HL-60 (cell line): ENCODE data around the gene NOCT.
A peak's percentile ranks its signal among the peaks of the same experiment; 100 is the strongest.

Experiments
- DNase-seq, 2 experiments: peaks; one replicate each; pipeline ENCODE4 v3.0.0-alpha.2; 2010 to 2020; ENCODE audit warnings: low read depth in 1 of 2, low spot score in 1 of 2
- H3K27ac ChIP-seq: fragments of 250-450 bp; sonication (Bioruptor Pico); replicated peaks from 2 replicates; pipeline ENCODE4 v1.5.1; 2020; ENCODE audit warnings: mild to moderate bottlenecking, moderate library complexity
- H3K27me3 ChIP-seq: fragments of 250-450 bp; sonication (Bioruptor Pico); 2 replicates; pipeline ENCODE4 v1.5.1; 2021; ENCODE audit warnings: mild to moderate bottlenecking, moderate library complexity; ENCODE audit not compliant: insufficient read depth, poor library complexity, severe bottlenecking
- H3K4me3 ChIP-seq: replicated peaks from 2 replicates; pipeline ENCODE4 v1.5.1; 2011; ENCODE audit warnings: mild to moderate bottlenecking, control low read depth, low read length; ENCODE audit not compliant: insufficient read depth
- CTCF ChIP-seq: IDR thresholded peaks from one replicate; pipeline ENCODE4 v1.5.1; 2011; ENCODE audit warnings: low read length, control low read depth, inconsistent platforms; ENCODE audit not compliant: insufficient read depth
- GABPA ChIP-seq: IDR thresholded peaks from 2 replicates; pipeline ENCODE4 v1.6.1; 2012; ENCODE audit warnings: low read depth
- POLR2AphosphoS5 ChIP-seq: IDR thresholded peaks from 2 replicates; pipeline ENCODE4 v1.6.1; 2012; ENCODE audit warnings: low read depth
- REST ChIP-seq: IDR thresholded peaks from 2 replicates; pipeline ENCODE4 v1.6.1; 2012; ENCODE audit warnings: low read depth; ENCODE audit not compliant: insufficient replicate concordance
- SPI1 ChIP-seq: IDR thresholded peaks from 2 replicates; pipeline ENCODE4 v1.6.1; 2012; ENCODE audit warnings: low read depth, mild to moderate bottlenecking, borderline replicate concordance
- long read RNA-seq: library from polyadenylated mRNA; unstranded; transcript quantifications from one replicate; pipeline ENCODE4 v2.0.0, GENCODE V29; 2020

The NOCT gene, protein sequence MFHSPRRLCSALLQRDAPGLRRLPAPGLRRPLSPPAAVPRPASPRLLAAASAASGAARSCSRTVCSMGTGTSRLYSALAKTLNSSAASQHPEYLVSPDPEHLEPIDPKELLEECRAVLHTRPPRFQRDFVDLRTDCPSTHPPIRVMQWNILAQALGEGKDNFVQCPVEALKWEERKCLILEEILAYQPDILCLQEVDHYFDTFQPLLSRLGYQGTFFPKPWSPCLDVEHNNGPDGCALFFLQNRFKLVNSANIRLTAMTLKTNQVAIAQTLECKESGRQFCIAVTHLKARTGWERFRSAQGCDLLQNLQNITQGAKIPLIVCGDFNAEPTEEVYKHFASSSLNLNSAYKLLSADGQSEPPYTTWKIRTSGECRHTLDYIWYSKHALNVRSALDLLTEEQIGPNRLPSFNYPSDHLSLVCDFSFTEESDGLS
- long read RNA-seq, result 0 reads

GRCh38 chr4:139015269-139015947, at the start of gene NOCT:
Gene NOCT, plus strand, starts transcription at chr4:139015781. Its CDS starts 201 bp downstream, at chr4:139015982.
- DNase-seq, result peak; percentile 77 to 90
- Histone ChIP-seq H3K27ac (peak within 1 kb of the TSS; percentile 99), H3K27me3 (no peaks in the 10 kb centered on the region), H3K4me3 (peak within 1 kb of the TSS; percentile 59)
- TF ChIP-seq POLR2AphosphoS5 (peak; percentile 94), GABPA (no peak), CTCF (no peak), SPI1 (no peak; the same call in 1 of the 2 replicates), REST (peak; percentile 80)

GRCh38 chr4:138967313-138967712, 48.3 kb upstream of the NOCT start:
- no peak overlapping the region for H3K27ac ChIP-seq
- H3K4me3 ChIP-seq, result no peak overlapping the region
- TF ChIP-seq CTCF (no peak), POLR2AphosphoS5 (no peak), SPI1 (no peak)
- no peak for DNase-seq
- no peaks in the 10 kb centered on the region for H3K27me3 ChIP-seq

GRCh38 chr4:138972956-138973801, 42.4 kb upstream of the NOCT start:
- H3K27me3 ChIP-seq, result no peaks in the 10 kb centered on the region
- H3K4me3 ChIP-seq, result no peak overlapping the region
- no peak for DNase-seq
- TF ChIP-seq SPI1 (no peak), GABPA (no peak), POLR2AphosphoS5 (no peak), REST (no peak), CTCF (no peak)
- H3K27ac ChIP-seq, result no peak overlapping the region
